RWPE1 (cell line): ENCODE data around the gene FBXO41.

Experiments used
- CTCF ChIA-PET: fragments of 350-600 bp; sonication (Branson Sonifier 250); formaldehyde crosslinking; extraction: SDS; loops from one replicate; lab custom pipeline; 2021; lab: Yijun Ruan, JAX
- POLR2A ChIA-PET: fragments of 400-600 bp; formaldehyde crosslinking; extraction: SDS; loops from one replicate; lab custom pipeline; 2020; ENCODE audit warnings: antibody characterized with exemption; ENCODE audit not compliant: low non-redundant PET; lab: Yijun Ruan, JAX
- DNase-seq: peaks from one replicate; pipeline ENCODE4 v3.0.0; 2012; ENCODE audit warnings: low spot score
- H3K27ac ChIP-seq: fragments of 450-650 bp; 2 replicates; pipeline ENCODE4 v1.5.1; 2017
- TF ChIP-seq, protein P1 (sequence below): fragments of 450-650 bp; conservative IDR thresholded peaks from 2 replicates; pipeline ENCODE4 v1.5.1; 2017; ENCODE audit warnings: low read depth, mild to moderate bottlenecking

The FBXO41 gene

GRCh38 chr2:73294239-73294638 is 10.0 kb upstream of the FBXO41 start:
- TF ChIP-seq, protein P1, sequence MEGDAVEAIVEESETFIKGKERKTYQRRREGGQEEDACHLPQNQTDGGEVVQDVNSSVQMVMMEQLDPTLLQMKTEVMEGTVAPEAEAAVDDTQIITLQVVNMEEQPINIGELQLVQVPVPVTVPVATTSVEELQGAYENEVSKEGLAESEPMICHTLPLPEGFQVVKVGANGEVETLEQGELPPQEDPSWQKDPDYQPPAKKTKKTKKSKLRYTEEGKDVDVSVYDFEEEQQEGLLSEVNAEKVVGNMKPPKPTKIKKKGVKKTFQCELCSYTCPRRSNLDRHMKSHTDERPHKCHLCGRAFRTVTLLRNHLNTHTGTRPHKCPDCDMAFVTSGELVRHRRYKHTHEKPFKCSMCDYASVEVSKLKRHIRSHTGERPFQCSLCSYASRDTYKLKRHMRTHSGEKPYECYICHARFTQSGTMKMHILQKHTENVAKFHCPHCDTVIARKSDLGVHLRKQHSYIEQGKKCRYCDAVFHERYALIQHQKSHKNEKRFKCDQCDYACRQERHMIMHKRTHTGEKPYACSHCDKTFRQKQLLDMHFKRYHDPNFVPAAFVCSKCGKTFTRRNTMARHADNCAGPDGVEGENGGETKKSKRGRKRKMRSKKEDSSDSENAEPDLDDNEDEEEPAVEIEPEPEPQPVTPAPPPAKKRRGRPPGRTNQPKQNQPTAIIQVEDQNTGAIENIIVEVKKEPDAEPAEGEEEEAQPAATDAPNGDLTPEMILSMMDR = no peak
- no peak overlapping the region for H3K27ac ChIP-seq
- ChIA-PET POLR2A (no interaction called here), CTCF (no interaction called here)
- DNase-seq = no peak

DNA sequence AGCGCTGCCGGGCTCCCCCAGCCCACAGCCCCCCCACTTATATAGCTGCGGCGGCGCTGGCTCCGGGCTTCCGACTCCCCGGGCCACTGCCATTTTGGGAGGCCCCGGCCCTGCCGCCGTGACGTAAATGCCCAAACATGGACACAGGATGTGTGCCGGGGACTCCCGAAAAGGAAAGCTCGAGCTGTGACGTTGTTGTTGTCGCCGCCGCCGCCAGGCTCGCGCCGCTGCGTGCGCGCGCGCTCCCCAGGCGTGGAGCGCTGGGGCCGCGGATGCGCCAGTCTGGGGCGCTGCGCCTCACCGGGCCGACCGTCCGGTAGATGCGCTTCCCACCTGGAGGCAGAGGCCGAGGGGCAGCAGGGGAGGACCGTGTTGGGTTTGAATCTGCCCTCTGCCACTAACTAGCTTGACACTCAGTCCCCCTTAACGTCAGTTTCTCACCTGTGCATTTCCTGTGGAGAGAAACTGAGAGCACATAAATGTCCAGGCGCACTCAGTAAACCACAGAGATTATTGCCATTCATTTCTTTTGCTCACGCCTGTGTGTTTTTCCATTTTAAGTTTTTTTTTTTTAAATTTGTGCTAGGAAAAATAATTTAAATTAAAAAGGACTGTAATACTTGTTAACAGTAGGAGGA is 9.4 kb upstream of the FBXO41 start, which contains the start of gene EGR4:
Gene EGR4 (minus strand): TSS at position 15 of the 638 bp plus-strand sequence. CDS start 231 bp downstream, outside the sequence.
- ChIA-PET POLR2A (no interaction called here), CTCF (interaction anchor here (1.0 kb wide), 1 partner anchor 23 kb away, joined by 6 read pairs; no protein-coding TSS in a partner anchor)
- H3K27ac ChIP-seq = no peak within 1 kb of the TSS
- TF ChIP-seq, protein P1 = no peak
- DNase-seq = peak; percentile 69

GRCh38 chr2:73292906-73293533 is 8.7 kb upstream of the FBXO41 start:
- DNase-seq = no peak
- CTCF ChIA-PET = interaction anchor here (1.0 to 1.2 kb wide), 2 partner anchors 23 to 24 kb away, joined by 6 to 7 read pairs; no protein-coding TSS in a partner anchor
- POLR2A ChIA-PET = no interaction called here
- TF ChIP-seq, protein P1 = no peak
- H3K27ac ChIP-seq = no peak overlapping the region

- ChIA-PET POLR2A (no interaction called here), CTCF (interaction anchor here (1.0 to 1.2 kb wide), 2 partner anchors 22 to 23 kb away, joined by 6 to 7 read pairs; no protein-coding TSS in a partner anchor)
- H3K27ac ChIP-seq = no peak overlapping the region
- no peak for DNase-seq
- TF ChIP-seq, protein P1 = no peak
Measured at GRCh38 chr2:73292316-73292905, 8.1 kb upstream of the FBXO41 start.

GRCh38 chr2:73291461-73292315 is 7.4 kb upstream of the FBXO41 start:
- CTCF ChIA-PET = interaction anchor here (0.5 to 1.2 kb wide), 4 partner anchors 13 to 47 kb away, joined by 3 to 7 read pairs (median 3); no protein-coding TSS in a partner anchor
- TF ChIP-seq, protein P1 = no peak
- POLR2A ChIA-PET = no interaction called here
- no peak for DNase-seq
- no peak overlapping the region for H3K27ac ChIP-seq
